ENCODE measurements around the gene POLR1G.
A peak's percentile ranks its signal among the peaks of the same experiment; 100 is the strongest.

The POLR1G gene

GRCh38 chr19:45382426-45382825 lies 24.0 kb upstream of the POLR1G start:
- Mint-ChIP-seq H3K27ac (no peak overlapping the region), H3K4me3 (no peak overlapping the region), H3K9me3 (no peaks in the 10 kb centered on the region), H3K4me1 (no peaks in the 10 kb centered on the region), H3K27me3 (peaks cover 16% of the 10 kb centered on the region), H3K36me3 (no peaks in the 10 kb centered on the region)

- no peak overlapping the region for H3K4me3 Mint-ChIP-seq
- H3K27ac Mint-ChIP-seq: no peak overlapping the region
- peaks cover 19% of the 10 kb centered on the region for H3K27me3 Mint-ChIP-seq
- H3K9me3 Mint-ChIP-seq: no peaks in the 10 kb centered on the region
- H3K36me3 Mint-ChIP-seq: no peaks in the 10 kb centered on the region
- no peaks in the 10 kb centered on the region for H3K4me1 Mint-ChIP-seq
Observed at GRCh38 chr19:45385392-45386221, 20.8 kb upstream of the POLR1G start.

GRCh38 chr19:45391346-45391745 lies 15.1 kb upstream of the POLR1G start:
- H3K4me3 Mint-ChIP-seq: no peak overlapping the region
- no peaks in the 10 kb centered on the region for H3K4me1 Mint-ChIP-seq
- H3K27ac Mint-ChIP-seq: no peak overlapping the region
- H3K27me3 Mint-ChIP-seq: peaks cover 5% of the 10 kb centered on the region
- no peaks in the 10 kb centered on the region for H3K36me3 Mint-ChIP-seq
- no peaks in the 10 kb centered on the region for H3K9me3 Mint-ChIP-seq

- no peak overlapping the region for H3K27ac Mint-ChIP-seq
- no peaks in the 10 kb centered on the region for H3K9me3 Mint-ChIP-seq
- H3K36me3 Mint-ChIP-seq: no peaks in the 10 kb centered on the region
- H3K4me3 Mint-ChIP-seq: no peak overlapping the region
- H3K4me1 Mint-ChIP-seq: no peaks in the 10 kb centered on the region
- peaks cover 4% of the 10 kb centered on the region for H3K27me3 Mint-ChIP-seq
Observed at GRCh38 chr19:45391871-45392665, 14.4 kb upstream of the POLR1G start.

- Mint-ChIP-seq H3K4me3 (no peak overlapping the region), H3K4me1 (peaks cover 12% of the 10 kb centered on the region), H3K27me3 (peaks cover 15% of the 10 kb centered on the region), H3K9me3 (no peaks in the 10 kb centered on the region), H3K27ac (no peak overlapping the region), H3K36me3 (peaks cover 2% of the 10 kb centered on the region)
Observed at GRCh38 chr19:45395821-45396617, 10.4 kb upstream of the POLR1G start.

GRCh38 chr19:45400192-45400591 lies 6.3 kb upstream of the POLR1G start:
- no peak overlapping the region for H3K4me3 Mint-ChIP-seq
- peaks cover 31% of the 10 kb centered on the region for H3K27me3 Mint-ChIP-seq

GRCh38 chr19:45401815-45402214 lies 4.6 kb upstream of the POLR1G start:
- Mint-ChIP-seq H3K4me3 (no peak overlapping the region), H3K27ac (no peak overlapping the region), H3K27me3 (peaks cover 33% of the 10 kb centered on the region), H3K36me3 (peaks cover 2% of the 10 kb centered on the region), H3K4me1 (peaks cover 41% of the 10 kb centered on the region), H3K9me3 (no peaks in the 10 kb centered on the region)

More at GRCh38 chr19:45400192-45400591, 6.3 kb upstream of the POLR1G start:
- peaks cover 2% of the 10 kb centered on the region for H3K36me3 Mint-ChIP-seq
- no peaks in the 10 kb centered on the region for H3K9me3 Mint-ChIP-seq
- H3K27ac Mint-ChIP-seq: no peak overlapping the region
- H3K4me1 Mint-ChIP-seq: peaks cover 30% of the 10 kb centered on the region

GRCh38 chr19:45402298-45403061 lies 4.0 kb upstream of the POLR1G start:
- no peak overlapping the region for H3K4me3 Mint-ChIP-seq

GRCh38 chr19:45403272-45403671 lies 3.2 kb upstream of the POLR1G start:
- Mint-ChIP-seq H3K27ac (no peak overlapping the region), H3K9me3 (no peaks in the 10 kb centered on the region), H3K36me3 (peaks cover 2% of the 10 kb centered on the region), H3K4me1 (peaks cover 45% of the 10 kb centered on the region), H3K27me3 (peaks cover 24% of the 10 kb centered on the region), H3K4me3 (no peak overlapping the region)

More at GRCh38 chr19:45402298-45403061, 4.0 kb upstream of the POLR1G start:
- H3K27ac Mint-ChIP-seq: no peak overlapping the region
- peaks cover 44% of the 10 kb centered on the region for H3K4me1 Mint-ChIP-seq
- peaks cover 28% of the 10 kb centered on the region for H3K27me3 Mint-ChIP-seq
- peaks cover 2% of the 10 kb centered on the region for H3K36me3 Mint-ChIP-seq
- H3K9me3 Mint-ChIP-seq: no peaks in the 10 kb centered on the region

GRCh38 chr19:45403781-45404556 lies 2.5 kb upstream of the POLR1G start:
- peaks cover 20% of the 10 kb centered on the region for H3K27me3 Mint-ChIP-seq
- H3K4me1 Mint-ChIP-seq: peaks cover 47% of the 10 kb centered on the region

GRCh38 chr19:45404557-45405434 lies 1.6 kb upstream of the POLR1G start, which contains the start of gene PPP1R13L:
Gene PPP1R13L (minus strand): TSS chr19:45405069. CDS start chr19:45398318, 6,751 bp downstream.
- Mint-ChIP-seq H3K4me1 (peaks cover 50% of the 10 kb centered on the region), H3K4me3 (peak within 1 kb of the TSS; percentile 98), H3K36me3 (peaks cover 4% of the 10 kb centered on the region), H3K27me3 (peaks cover 20% of the 10 kb centered on the region), H3K27ac (peak within 1 kb of the TSS; percentile 94), H3K9me3 (no peaks in the 10 kb centered on the region)

More at GRCh38 chr19:45403781-45404556, 2.5 kb upstream of the POLR1G start:
- Mint-ChIP-seq H3K27ac (no peak overlapping the region), H3K4me3 (peak overlapping the region; percentile 98), H3K9me3 (no peaks in the 10 kb centered on the region), H3K36me3 (peaks cover 2% of the 10 kb centered on the region)

GRCh38 chr19:45405435-45406225 lies 814 bp upstream of the POLR1G start:
- H3K9me3 Mint-ChIP-seq: no peaks in the 10 kb centered on the region
- peak overlapping the region; percentile 98 for H3K4me3 Mint-ChIP-seq
- peaks cover 4% of the 10 kb centered on the region for H3K36me3 Mint-ChIP-seq
- peaks cover 17% of the 10 kb centered on the region for H3K27me3 Mint-ChIP-seq
- peaks cover 50% of the 10 kb centered on the region for H3K4me1 Mint-ChIP-seq
- H3K27ac Mint-ChIP-seq: peak overlapping the region; percentile 94

GRCh38 chr19:45407091-45407375 lies 589 bp downstream of the POLR1G start:
- Mint-ChIP-seq H3K4me1 (peaks cover 50% of the 10 kb centered on the region), H3K27me3 (peaks cover 17% of the 10 kb centered on the region), H3K9me3 (no peaks in the 10 kb centered on the region), H3K27ac (peak overlapping the region; percentile 4), H3K36me3 (peaks cover 4% of the 10 kb centered on the region), H3K4me3 (peak overlapping the region; percentile 98)
